Jurkat, Clone E6-1 (cell line): ENCODE measurements around the gene ANO9.
"Not testable (repeated sequence)": the region's sequence is repeated elsewhere in the genome, so short reads cannot be mapped to it uniquely, and the experiment has no call there.

Experiments
- DNase-seq: peaks from one replicate; pipeline ENCODE4 v3.0.0-alpha.2; 2011; ENCODE audit warnings: low read depth, low spot score
- H3K4me3 ChIP-seq: 2 replicates; pipeline ENCODE4 v1.5.1; 2011; ENCODE audit warnings: mild to moderate bottlenecking, low read length, control low read depth, moderate library complexity

ANO9 gene

DNA sequence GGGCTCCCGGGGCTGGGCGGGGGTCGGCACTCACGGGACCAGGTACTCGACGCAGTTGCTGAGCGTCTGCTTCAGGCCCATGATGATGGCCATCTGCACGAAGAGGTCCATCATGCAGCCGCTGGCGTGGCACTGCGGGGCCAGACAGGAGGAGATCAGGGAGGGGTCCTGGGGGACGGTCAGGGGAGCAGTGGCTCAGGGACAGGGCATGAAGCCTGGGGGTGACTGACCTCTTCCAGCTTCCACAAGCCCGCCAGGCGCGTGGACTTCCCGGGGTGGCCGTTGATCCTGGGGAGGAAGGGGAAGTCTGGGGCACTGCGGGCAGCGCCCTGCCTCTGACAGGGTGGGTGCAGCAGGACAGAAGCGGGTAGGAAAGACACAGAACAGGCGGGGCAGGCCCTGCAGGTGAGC lies 20.9 kb downstream of the ANO9 start:
- H3K4me3 ChIP-seq: no peak overlapping the region
- no peak for DNase-seq

DNA sequence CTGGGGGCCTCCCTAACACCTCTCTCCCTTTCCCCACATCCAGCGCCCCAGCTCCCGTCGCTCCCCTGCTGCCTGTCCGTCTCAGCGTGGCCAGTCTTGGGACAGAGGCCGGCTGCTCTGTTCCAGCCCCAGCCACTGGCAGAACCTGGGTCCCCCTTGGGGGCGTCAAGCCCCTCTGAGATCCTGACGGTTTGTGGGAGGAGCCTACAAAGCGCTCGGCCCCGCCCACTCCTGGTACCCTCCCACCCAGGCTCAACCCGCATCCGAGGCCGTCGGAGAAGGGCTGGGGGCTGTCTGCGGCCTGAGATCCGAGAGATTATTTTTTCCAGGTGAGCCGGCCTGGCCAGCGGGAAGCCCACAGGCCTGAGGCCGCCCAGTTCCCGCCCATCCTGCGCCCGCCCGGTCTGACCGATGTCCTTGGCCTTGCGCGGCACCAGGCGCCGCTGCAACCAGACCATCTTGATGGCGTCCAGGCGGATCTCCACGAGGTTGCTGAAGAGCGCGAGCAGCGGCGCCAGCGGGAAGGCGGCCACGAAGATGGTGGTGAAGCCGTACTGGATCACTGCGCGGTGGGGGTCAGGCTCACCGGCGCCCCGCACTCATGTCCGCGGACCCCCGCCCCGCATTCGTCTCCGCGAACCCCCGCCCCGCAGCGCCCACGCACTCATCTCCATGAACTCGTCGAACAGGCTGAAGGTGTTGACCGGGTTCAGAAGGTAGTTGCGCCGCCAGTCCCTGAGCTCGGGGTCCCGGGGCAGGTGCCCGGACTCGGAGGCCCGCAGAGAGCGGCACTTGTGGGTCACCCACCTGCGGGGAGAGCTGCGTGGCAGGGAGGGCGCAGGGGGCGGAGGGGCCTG lies 21.5 kb downstream of the ANO9 start:
- no peak for DNase-seq
- H3K4me3 ChIP-seq: no peak overlapping the region

- H3K4me3 ChIP-seq: no peak overlapping the region
- no peak for DNase-seq
These were observed 22.4 kb downstream of the ANO9 start for GRCh38 chr11:419248-420005.

GRCh38 chr11:418343-419247 lies 23.2 kb downstream of the ANO9 start:
- H3K4me3 ChIP-seq: no peak overlapping the region
- DNase-seq: no peak

- no peak for DNase-seq
- H3K4me3 ChIP-seq: no peak overlapping the region
These were observed 24.0 kb downstream of the ANO9 start for GRCh38 chr11:417652-418342.

DNA sequence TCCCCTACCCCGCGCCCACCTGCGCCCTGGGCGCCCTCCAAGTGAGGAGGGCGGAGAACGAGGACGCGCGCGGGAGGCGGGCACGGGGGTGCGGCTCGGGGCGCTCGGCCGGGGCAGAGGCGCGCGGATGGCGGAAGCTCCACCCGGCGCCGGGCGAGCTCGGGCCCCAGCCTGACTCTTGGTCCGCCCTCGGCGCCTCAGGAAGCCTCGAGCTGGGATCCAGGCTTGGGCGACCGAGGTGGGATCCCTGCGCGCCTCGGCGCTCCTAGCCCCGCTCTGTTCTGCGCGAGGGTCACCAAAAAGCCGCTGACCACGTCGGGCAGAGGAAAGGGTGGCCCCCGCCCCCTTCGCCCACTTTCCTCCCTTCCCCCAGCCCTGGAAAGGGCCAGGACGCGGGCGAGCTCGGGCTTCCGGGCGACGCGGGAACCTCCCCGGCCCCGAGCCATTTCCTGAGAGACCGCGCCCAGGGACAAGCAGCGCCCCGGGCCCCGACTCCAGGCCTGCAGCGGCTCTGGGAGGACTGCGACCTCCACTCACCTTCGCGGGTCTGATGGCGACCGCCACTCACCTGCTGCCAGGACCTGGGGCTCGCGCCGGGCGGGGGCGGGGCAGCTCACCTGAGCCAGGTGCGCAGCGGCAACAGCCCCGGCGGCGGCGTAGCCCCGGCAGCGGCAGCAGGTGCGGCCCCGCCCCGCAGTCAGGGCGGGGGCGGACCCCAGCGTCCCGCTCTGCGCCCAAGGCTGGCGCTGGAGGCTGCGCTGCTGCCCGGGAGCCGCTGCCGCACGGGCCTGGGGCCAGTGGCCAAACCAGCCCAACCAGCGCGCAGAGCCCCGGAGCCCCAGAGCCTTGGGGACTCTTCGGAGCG lies 24.8 kb downstream of the ANO9 start:
- DNase-seq: no peak
- no peak overlapping the region for H3K4me3 ChIP-seq

DNA sequence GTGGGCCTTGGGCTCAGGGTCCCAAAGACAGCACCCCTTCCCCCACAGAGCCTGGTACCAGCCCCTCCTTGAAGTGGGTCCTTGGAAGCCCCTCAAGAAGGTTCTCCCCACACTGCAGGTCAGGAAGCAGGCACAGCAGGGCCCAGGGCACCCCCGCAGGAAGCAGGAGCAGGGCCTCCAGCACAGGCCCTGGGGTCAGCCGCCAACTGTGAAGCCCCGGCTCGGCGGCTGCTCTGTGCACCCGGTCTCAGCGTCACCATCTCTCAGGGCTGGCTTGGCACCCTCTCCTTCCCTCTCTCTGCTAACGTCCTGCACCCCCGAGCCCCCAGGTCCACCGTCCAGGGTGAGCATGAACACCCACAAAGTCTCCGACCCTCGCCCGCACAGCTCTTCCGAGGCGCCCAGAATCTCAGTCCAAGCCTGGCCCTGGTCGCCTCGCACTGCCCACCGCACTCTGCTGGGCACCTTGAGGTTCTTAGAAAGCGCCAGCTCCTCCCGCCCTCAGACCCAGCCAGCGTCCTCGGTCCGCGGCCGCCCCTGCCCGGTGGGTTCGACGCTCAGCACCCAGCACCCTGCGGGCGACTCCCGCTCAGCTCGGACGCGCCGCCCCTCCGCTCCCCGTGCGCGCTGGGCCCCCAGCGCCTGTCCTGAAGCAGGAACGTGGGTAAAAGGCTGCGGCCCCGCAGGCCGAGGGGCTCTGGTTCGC lies 25.6 kb downstream of the ANO9 start:
- no peak for DNase-seq
- peak overlapping the region; percentile 94 for H3K4me3 ChIP-seq

- no peak for DNase-seq
- peak overlapping the region; percentile 94 for H3K4me3 ChIP-seq
These were observed 26.2 kb downstream of the ANO9 start for GRCh38 chr11:415640-416041.

- H3K4me3 ChIP-seq: peak overlapping the region; percentile 94
- peak; percentile 70 for DNase-seq
These were observed 27.4 kb downstream of the ANO9 start for GRCh38 chr11:414318-414857.

DNA sequence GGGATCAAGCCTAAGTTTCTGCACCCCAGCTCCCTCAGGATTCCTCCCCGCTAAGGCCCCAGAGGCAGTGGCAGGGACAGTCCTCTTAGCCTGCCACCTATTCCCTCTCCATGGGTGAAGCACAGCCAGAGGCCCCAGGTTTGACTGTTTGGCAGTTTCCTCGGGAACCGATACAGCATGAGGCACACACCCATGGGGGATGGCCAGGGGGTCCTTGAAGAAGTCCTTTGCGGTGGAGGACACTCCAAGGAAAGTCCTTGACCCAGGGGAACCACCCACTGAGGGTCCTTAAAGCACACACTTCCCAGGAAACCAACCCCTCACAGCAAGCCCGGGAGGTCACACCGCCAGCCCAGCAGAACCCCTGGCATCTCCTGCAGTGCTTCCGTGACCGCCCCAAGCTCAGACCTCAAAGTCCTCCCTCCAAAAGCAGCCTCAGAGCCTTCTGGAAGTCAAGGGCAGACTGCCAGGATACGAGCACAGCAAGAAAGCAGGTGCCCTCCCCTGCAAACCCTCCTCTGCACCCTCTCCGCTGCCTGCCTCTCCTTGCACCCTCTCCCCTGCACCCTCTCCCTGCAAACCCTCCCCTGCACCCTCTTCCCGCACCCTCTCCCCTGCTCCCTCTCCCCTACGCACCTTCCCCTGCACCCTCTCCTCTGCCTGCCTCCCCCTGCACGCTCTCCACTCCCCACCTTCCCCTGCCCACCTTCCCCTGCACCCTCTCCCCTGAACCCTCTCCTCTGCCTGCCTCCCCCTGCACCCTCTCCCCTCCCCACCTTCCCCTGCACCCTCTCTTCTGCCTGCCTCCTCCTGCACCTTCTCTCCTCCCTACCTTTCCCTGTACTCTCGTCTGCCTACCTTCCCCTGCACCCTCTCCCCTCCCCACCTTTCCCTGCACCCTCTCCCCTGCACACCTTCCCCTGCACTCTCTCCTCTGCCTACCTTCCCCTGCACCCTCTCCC lies 28.4 kb downstream of the ANO9 start:
- peak; percentile 47 for DNase-seq
- H3K4me3 ChIP-seq: peak overlapping the region; percentile 94; the same call in 1 of the 2 replicates

DNA sequence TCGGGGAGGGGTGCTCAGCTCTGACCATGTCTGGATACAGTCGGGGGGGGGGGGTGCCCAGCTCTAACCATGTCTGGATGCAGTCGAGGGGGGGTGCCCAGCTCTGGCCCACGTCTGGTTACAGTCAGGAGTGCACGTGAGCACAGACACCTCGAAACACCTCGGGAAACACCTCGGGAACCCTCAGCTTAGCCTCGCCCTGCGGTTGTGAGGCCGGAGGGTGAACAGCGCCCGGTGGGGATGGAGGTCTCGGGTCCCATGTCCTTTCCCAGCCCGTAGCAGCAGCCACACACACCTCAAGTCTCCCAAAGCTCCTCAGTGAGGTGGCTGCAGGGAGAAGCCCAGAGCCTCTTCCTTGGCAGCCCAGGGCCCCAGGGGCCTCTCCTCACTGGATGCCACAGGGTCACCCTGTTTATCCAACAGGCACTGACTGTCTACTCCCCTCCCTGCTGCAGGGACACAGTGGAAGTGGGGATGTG lies 29.1 kb downstream of the ANO9 start:
- H3K4me3 ChIP-seq: no peak overlapping the region
- no peak for DNase-seq

- not testable (repeated sequence) for DNase-seq, H3K4me3 ChIP-seq
These were observed 30.3 kb downstream of the ANO9 start for GRCh38 chr11:411520-411919.

- not testable (repeated sequence) for H3K4me3 ChIP-seq
These were observed 31.1 kb downstream of the ANO9 start for GRCh38 chr11:410711-411110.

GRCh38 chr11:409600-410483 lies 32.0 kb downstream of the ANO9 start:
- no peak for DNase-seq
- H3K4me3 ChIP-seq: no peak overlapping the region

More at GRCh38 chr11:410711-411110, 31.1 kb downstream of the ANO9 start:
- DNase-seq: not testable (repeated sequence)

GRCh38 chr11:409008-409599 lies 32.7 kb downstream of the ANO9 start:
- H3K4me3 ChIP-seq: no peak overlapping the region
- DNase-seq: no peak
